ENCODE data around the gene FAM174C. TPM values are rescaled to one million over a fixed set of nuclear protein-coding genes. Genes with fewer than 3 reads are reported as not detected.

Gene FAM174C
- total RNA-seq, result 18.6 and 19.3 TPM in 2 replicates

GRCh38 chr19:1275260-1275975 lies at the start of gene FAM174C:
Gene FAM174C (plus strand): TSS chr19:1275530. CDS start chr19:1275550, 20 bp downstream.

GRCh38 chr19:1237754-1238368 lies 37.5 kb upstream of the FAM174C start, which contains the start of gene CBARP:
Gene CBARP (minus strand): TSS chr19:1238005. CDS start chr19:1236100, 1,905 bp downstream.

GRCh38 chr19:1241417-1242095 lies 33.8 kb upstream of the FAM174C start, which contains the start of gene ATP5F1D:
Gene ATP5F1D (plus strand): TSS chr19:1241751. CDS start chr19:1241851, 100 bp downstream.

GRCh38 chr19:1248139-1248785 lies 27.1 kb upstream of the FAM174C start, which contains the start of gene MIDN:
Gene MIDN (plus strand): TSS chr19:1248583. CDS start chr19:1250297, 1,714 bp downstream.

GRCh38 chr19:1269065-1269477 lies 6.3 kb upstream of the FAM174C start, which contains the start of gene CIRBP:
Gene CIRBP (plus strand): TSS chr19:1269332. CDS start chr19:1270934, 1,602 bp downstream.

GRCh38 chr19:1285737-1286360 lies 10.5 kb downstream of the FAM174C start, which contains the start of gene EFNA2:
Gene EFNA2 (plus strand): TSS chr19:1285873. CDS start chr19:1286169, 296 bp downstream.

Other genes starting within 250 kb of the FAM174C start
- 64.7 and 87.6 TPM in 2 replicates for gene CNN2, start 248.9 kb upstream of the FAM174C start, total RNA-seq
- gene ABCA7, start 235.4 kb upstream of the FAM174C start, total RNA-seq, result 3.7 and 4.2 TPM in 2 replicates
- 1.5 TPM in 2 replicates for gene ARHGAP45, start 208.4 kb upstream of the FAM174C start, total RNA-seq
- gene POLR2E, start 180.2 kb upstream of the FAM174C start, total RNA-seq, result 88.9 and 116 TPM in 2 replicates
- gene GPX4, start 171.5 kb upstream of the FAM174C start, total RNA-seq, result 349 and 358 TPM in 2 replicates
- 58.7 and 59.8 TPM in 2 replicates for gene SBNO2, start 101.3 kb upstream of the FAM174C start, total RNA-seq
- 86.9 and 97.9 TPM in 2 replicates for gene STK11, start 69.8 kb upstream of the FAM174C start, total RNA-seq
- gene CBARP, start 37.5 kb upstream of the FAM174C start, total RNA-seq, result 1.2 and 2.8 TPM in 2 replicates
- 40.4 and 41.0 TPM in 2 replicates for gene ATP5F1D, start 33.8 kb upstream of the FAM174C start, total RNA-seq
- gene MIDN, start 26.9 kb upstream of the FAM174C start, total RNA-seq, result 22.5 and 26.9 TPM in 2 replicates
- gene CIRBP, start 6.2 kb upstream of the FAM174C start, total RNA-seq, result 332 and 349 TPM in 2 replicates
- not detected in 2 replicates for gene EFNA2, start 10.3 kb downstream of the FAM174C start, total RNA-seq
- 51.2 and 51.9 TPM in 2 replicates for gene NDUFS7, start 108.4 kb downstream of the FAM174C start, total RNA-seq
- gene GAMT, start 126.0 kb downstream of the FAM174C start, total RNA-seq, result 34.0 and 36.7 TPM in 2 replicates
- 45.9 and 53.8 TPM in 2 replicates for gene DAZAP1, start 132.1 kb downstream of the FAM174C start, total RNA-seq
- 434 and 444 TPM in 2 replicates for gene RPS15, start 162.9 kb downstream of the FAM174C start, total RNA-seq
- 0.13 and 0.19 TPM in 2 replicates for gene APC2, start 174.6 kb downstream of the FAM174C start, total RNA-seq
- 21.8 and 21.9 TPM in 2 replicates for gene C19orf25, start 203.7 kb downstream of the FAM174C start, total RNA-seq
- 0.53 and 1.1 TPM in 2 replicates for gene PCSK4, start 214.8 kb downstream of the FAM174C start, total RNA-seq
- gene REEP6, start 215.7 kb downstream of the FAM174C start, total RNA-seq, result 0.92 and 1.8 TPM in 2 replicates
- gene ADAMTSL5, start 237.5 kb downstream of the FAM174C start, total RNA-seq, result 3.0 and 3.7 TPM in 2 replicates
- gene PLK5, start 248.5 kb downstream of the FAM174C start, total RNA-seq, result not detected in 2 replicates